Naive B cell (primary cell): ENCODE measurements around the gene TTLL7. TPM values are rescaled to one million over a fixed set of nuclear protein-coding genes. Genes with fewer than 3 reads are reported as not detected.

Experiments
- ATAC-seq, 2 donors: fragments of 150-1000 bp; cut with Tn5 transposase; 2 replicates each; pipeline ENCODE4 v1.10.0; 2021; ENCODE audit warnings: low read depth in 2 of 2, mild to moderate bottlenecking in 2 of 2, moderate library complexity in 2 of 2
- DNase-seq: peaks from one replicate; pipeline ENCODE4 v3.0.0; 2022
- H3K27ac Mint-ChIP-seq, 6 donors: one replicate each; pipeline ENCODE4 v1.8.0; 2020 to 2022; ENCODE audit warnings: mild to moderate bottlenecking in 6 of 6, mixed read lengths in 6 of 6, moderate library complexity in 5 of 6, inconsistent platforms in 2 of 6
- H3K27me3 Mint-ChIP-seq, 3 donors: one replicate each; pipeline ENCODE4 v1.8.0; 2021 to 2022; ENCODE audit warnings: mixed read lengths in 3 of 3, mild to moderate bottlenecking in 1 of 3
- H3K36me3 Mint-ChIP-seq, 2 donors: one replicate each; pipeline ENCODE4 v1.8.0; 2020 to 2022; ENCODE audit warnings: mixed read lengths in 2 of 2, inconsistent platforms in 1 of 2, mild to moderate bottlenecking in 1 of 2
- H3K4me1 Mint-ChIP-seq, 3 donors: one replicate each; pipeline ENCODE4 v1.8.0; 2020 to 2022; ENCODE audit warnings: mixed read lengths in 3 of 3, inconsistent platforms in 1 of 3, mild to moderate bottlenecking in 1 of 3, moderate library complexity in 1 of 3
- H3K4me3 Mint-ChIP-seq, 8 donors: one replicate each; pipeline ENCODE4 v1.8.0; 2020 to 2022; ENCODE audit warnings: mild to moderate bottlenecking in 8 of 8, mixed read lengths in 8 of 8, moderate library complexity in 8 of 8, inconsistent platforms in 2 of 8
- H3K9me3 Mint-ChIP-seq, 7 donors: one replicate each; pipeline ENCODE4 v1.8.0; 2020 to 2022; ENCODE audit warnings: mixed read lengths in 7 of 7, mild to moderate bottlenecking in 5 of 7, inconsistent platforms in 2 of 7, moderate library complexity in 1 of 7
- polyA plus RNA-seq, 6 donors: library from polyadenylated mRNA; unstranded; fragments of 300-500 nt; fragmentation: Illumina TruSeq; gene quantifications; one replicate each; pipeline ENCODE4 v1.2.3, GENCODE V29; 2021; ENCODE audit warnings: low read depth in 6 of 6

Gene TTLL7
- polyA plus RNA-seq, 6 donors from 2014 or later, result not detected

DNA sequence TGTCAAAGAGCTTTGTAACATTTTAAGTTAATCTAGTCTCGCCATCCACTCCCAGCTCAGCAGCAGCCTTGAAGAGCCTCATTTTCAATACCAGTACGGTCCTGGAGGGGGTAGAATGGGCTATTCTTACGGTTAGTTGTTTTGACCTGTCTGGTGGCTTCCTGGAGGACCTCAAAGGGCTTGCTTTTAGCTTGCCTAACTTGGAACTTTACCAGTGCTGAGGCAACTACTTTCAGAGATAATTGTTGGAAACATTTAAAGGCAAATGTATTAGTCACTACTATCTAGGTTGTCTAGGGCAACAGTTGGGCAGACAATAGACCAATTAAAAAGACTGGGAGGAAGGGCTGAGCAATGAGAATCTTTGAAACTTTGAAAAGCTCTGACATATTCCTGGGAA, 56.0 kb downstream of the TTLL7 start:
- no peak for ATAC-seq
- DNase-seq, result no peak
- Mint-ChIP-seq H3K36me3 (peaks cover 12 to 17% of the 10 kb centered on the region in 2 donors), H3K4me3 (no peak overlapping the region), H3K27me3 (peaks cover 0 to 5% (median 0%) of the 10 kb centered on the region in 3 donors), H3K9me3 (peaks cover 4 to 29% (median 11%) of the 10 kb centered on the region in 7 donors), H3K27ac (no peak overlapping the region), H3K4me1 (no peaks in the 10 kb centered on the region)

DNA sequence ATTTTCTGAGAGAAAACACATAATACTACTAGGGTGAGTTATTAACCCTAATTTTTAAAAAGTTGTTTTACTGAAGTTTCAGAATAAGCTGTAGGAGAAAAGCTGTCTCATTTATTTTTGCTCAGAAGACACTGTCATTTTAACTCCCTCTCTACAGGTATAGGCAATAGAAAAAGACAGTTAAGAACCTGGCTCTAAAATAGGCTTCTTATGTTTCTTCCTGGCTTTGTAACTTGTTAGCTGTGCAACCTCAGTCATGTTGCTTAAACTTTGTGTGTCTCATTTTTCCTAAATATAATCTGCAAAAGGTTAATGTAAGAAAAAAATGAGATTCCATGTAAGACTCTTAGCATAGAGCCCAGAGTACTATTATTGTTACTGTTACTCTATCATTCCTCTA, 64.4 kb downstream of the TTLL7 start:
- no peaks in the 10 kb centered on the region for H3K4me1 Mint-ChIP-seq
- peaks cover 0 to 7% (median 0%) of the 10 kb centered on the region in 3 donors for H3K27me3 Mint-ChIP-seq
- no peak overlapping the region for H3K4me3 Mint-ChIP-seq
- no peaks in the 10 kb centered on the region for H3K36me3 Mint-ChIP-seq
- ATAC-seq (no peak), DNase-seq (no peak)
- no peak overlapping the region for H3K27ac Mint-ChIP-seq
- H3K9me3 Mint-ChIP-seq, result no peaks in the 10 kb centered on the region

DNA sequence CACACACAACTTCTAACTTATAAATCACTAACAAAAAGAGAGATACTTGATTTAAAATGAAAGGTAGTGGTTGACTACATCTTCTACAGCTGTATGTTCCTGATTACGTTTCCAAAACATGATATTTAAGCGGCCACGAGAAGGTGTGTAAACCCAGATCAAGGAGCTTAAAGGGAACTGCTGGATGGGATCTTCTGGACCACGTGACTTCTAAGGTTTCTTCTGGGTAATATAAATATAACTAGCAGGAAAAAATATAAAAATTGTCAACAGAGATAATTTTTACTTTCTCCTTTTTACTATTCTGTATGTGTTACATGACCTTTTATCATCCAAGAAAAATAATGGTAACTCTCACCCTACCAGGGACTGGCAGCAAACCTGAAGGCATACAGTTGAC, 66.2 kb downstream of the TTLL7 start:
- Mint-ChIP-seq H3K27me3 (peaks cover 0 to 7% (median 0%) of the 10 kb centered on the region in 3 donors), H3K27ac (no peak overlapping the region), H3K4me1 (no peaks in the 10 kb centered on the region), H3K9me3 (no peaks in the 10 kb centered on the region), H3K4me3 (no peak overlapping the region), H3K36me3 (no peaks in the 10 kb centered on the region)
- DNase-seq, result no peak
- no peak for ATAC-seq

DNA sequence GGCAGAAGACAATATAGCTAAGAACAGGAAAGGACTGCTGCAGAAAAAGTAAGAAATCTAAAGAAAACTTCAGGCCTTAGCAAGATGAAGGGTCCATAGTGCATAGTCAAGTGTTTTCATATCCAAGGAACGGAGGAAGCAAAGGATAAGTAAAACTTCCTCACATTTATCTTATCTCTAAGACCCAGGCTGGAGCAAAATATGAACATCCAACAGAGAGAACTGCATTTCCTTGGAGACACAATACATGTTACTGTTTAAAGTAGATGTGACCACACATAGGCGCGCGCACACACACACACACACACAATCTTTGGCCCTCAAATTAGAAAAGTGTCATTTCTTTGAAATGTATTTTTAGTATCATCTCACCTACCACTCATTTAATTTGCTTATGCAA, 66.7 kb downstream of the TTLL7 start:
- no peaks in the 10 kb centered on the region for H3K9me3 Mint-ChIP-seq
- no peak overlapping the region for H3K27ac Mint-ChIP-seq
- peaks cover 0 to 7% (median 0%) of the 10 kb centered on the region in 3 donors for H3K27me3 Mint-ChIP-seq
- H3K4me3 Mint-ChIP-seq, result no peak overlapping the region
- ATAC-seq (no peak), DNase-seq (no peak)
- H3K4me1 Mint-ChIP-seq, result no peaks in the 10 kb centered on the region
- no peaks in the 10 kb centered on the region for H3K36me3 Mint-ChIP-seq

DNA sequence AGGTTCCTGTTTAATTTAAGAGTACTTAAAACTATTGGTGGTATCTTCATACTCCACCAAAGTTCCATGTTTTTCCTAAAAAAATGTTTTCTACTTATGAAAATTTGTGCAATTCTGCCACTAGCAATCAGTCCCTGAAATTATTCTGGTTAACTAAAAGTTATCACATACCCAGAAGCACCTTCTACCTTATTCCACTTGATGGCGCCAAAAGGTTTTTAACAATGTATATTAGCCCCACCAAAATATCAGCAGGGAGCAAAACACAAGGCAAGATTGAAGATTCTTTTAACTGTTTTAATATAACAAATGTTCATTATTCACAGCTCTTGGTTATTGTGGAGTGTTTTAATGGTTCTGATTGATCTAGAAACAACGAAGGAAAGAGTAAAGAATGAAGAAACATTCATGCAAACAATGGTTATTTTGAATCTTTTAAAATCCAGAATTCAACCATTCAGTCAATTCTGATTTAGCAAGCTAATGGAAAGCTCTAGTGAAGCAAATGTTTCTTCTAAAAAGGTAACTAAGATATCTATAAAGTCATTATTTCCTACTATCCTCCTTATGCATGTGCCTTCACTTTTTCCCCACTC, 67.2 kb downstream of the TTLL7 start:
- H3K27ac Mint-ChIP-seq, result no peak overlapping the region
- H3K27me3 Mint-ChIP-seq, result peaks cover 0 to 7% (median 0%) of the 10 kb centered on the region in 3 donors
- peak; percentile 36 for DNase-seq

DNA sequence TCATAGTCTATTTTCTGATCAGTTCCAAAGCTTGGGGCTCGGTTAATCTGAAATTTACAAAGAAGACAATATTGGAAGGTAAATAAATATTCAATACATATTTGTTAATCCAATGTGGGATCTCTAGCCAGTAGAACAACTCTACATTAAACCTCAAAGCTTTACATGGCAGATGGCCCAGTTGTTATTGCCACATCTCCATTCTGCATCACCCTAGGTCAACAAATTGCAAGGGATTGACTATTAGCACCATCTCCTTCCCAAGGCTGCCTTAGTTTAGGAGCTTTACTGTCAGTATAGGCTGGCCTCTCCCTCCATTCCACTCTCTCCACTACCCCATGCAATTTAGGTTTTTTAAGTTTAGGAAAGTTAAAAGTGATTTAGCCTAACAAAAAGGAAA, 69.7 kb downstream of the TTLL7 start:
- DNase-seq, result no peak
- Mint-ChIP-seq H3K27me3 (peaks cover 0 to 7% (median 0%) of the 10 kb centered on the region in 3 donors), H3K36me3 (no peaks in the 10 kb centered on the region), H3K4me3 (no peak overlapping the region), H3K4me1 (no peaks in the 10 kb centered on the region), H3K9me3 (no peaks in the 10 kb centered on the region), H3K27ac (no peak overlapping the region)
- ATAC-seq, result no peak

More for the DNA sequence above, 67.2 kb downstream of the TTLL7 start:
- ATAC-seq, result peak; percentile 62 to 74
- H3K4me1 Mint-ChIP-seq, result no peaks in the 10 kb centered on the region
- H3K4me3 Mint-ChIP-seq, result no peak overlapping the region
- H3K36me3 Mint-ChIP-seq, result no peaks in the 10 kb centered on the region
- no peaks in the 10 kb centered on the region for H3K9me3 Mint-ChIP-seq

DNA sequence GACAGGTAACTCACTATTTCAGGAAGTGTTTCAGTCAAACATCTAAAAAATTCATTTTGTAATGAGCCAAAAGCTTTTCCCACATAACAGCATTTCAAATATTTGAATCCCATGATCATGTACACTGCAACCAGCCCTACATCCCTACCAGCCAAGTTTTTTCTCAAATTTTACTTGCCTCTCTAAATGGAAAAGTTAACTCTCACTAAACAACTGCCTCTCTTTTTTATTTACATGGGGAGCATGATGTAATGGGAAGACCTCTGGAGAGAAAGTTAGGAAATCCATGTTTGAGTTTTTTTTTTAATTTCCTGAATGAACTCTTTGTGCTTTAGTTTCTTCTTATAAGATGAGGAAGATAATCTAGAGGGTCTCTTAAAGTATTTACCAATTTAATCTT, 70.5 kb downstream of the TTLL7 start:
- Mint-ChIP-seq H3K27me3 (peaks cover 0 to 3% (median 0%) of the 10 kb centered on the region in 3 donors), H3K9me3 (no peaks in the 10 kb centered on the region), H3K36me3 (no peaks in the 10 kb centered on the region), H3K4me3 (no peak overlapping the region), H3K4me1 (no peaks in the 10 kb centered on the region), H3K27ac (peak overlapping the region in 1 of 6 donors; percentile 13)
- no peak for DNase-seq
- no peak for ATAC-seq

DNA sequence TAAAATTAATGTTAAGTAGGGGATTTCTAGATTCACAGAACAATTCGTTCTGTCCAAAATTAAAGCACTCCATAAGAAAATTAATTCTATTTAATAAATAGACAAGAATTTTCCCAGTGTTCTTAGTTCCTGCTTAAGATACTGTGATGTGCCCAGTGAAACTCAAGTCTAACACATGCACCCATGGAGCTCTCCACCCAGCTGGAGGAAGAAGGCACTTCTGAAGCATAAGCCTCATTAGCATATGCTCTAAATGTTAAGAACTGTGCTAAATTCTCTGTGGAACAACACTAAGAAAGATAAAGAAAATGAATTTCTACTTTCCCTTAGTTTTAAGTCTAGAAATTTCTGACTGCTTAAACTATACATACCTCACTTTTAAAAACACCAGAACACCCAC, 71.2 kb downstream of the TTLL7 start:
- peaks cover 0 to 3% (median 0%) of the 10 kb centered on the region in 3 donors for H3K27me3 Mint-ChIP-seq
- no peak overlapping the region for H3K27ac Mint-ChIP-seq
- no peaks in the 10 kb centered on the region for H3K4me1 Mint-ChIP-seq
- DNase-seq (no peak), ATAC-seq (no peak)
- H3K36me3 Mint-ChIP-seq, result no peaks in the 10 kb centered on the region
- no peak overlapping the region for H3K4me3 Mint-ChIP-seq
- H3K9me3 Mint-ChIP-seq, result no peaks in the 10 kb centered on the region

DNA sequence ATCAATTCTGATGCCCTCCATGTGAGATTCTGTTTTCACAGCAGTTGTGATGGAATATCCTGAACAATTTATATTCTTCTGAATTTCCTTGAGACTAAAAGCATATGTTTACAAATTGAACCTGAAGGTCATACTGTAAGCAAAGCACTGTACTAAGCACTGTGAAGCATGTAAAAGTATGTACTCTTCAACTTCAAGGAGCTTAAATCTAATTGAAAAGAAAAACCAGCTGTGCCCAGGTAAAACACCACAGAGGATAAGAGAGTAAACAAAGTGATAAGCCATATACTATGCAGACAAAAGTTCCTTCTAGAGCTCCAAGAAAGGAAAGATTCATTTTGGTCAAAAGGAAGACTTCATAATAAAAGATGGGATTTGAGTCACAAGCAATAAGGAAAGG, 71.9 kb downstream of the TTLL7 start:
- Mint-ChIP-seq H3K9me3 (no peaks in the 10 kb centered on the region), H3K4me1 (no peaks in the 10 kb centered on the region), H3K27me3 (peaks cover 0 to 3% (median 0%) of the 10 kb centered on the region in 3 donors), H3K4me3 (no peak overlapping the region), H3K27ac (no peak overlapping the region), H3K36me3 (no peaks in the 10 kb centered on the region)
- DNase-seq (no peak), ATAC-seq (no peak)

DNA sequence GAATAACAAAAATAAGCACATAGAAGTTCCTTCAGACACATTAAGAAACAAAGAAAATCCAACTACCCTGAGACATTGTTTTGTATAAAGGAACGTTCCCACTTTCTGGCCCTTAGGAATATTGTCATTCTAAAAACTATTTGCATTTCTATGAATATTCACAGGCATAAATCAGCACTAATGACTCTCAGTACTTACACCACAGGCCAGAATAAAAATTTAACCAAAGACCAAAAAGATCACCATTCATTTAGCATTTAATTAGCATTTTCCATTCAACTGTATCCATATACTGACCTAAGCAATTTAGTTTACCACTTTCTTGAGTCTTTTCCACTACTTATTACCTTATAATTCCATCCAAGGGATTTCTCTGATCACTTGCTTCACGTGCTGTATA, 75.4 kb downstream of the TTLL7 start:
- Mint-ChIP-seq H3K36me3 (no peaks in the 10 kb centered on the region), H3K9me3 (no peaks in the 10 kb centered on the region), H3K27ac (no peak overlapping the region), H3K4me1 (no peaks in the 10 kb centered on the region), H3K27me3 (peaks cover 0 to 3% (median 0%) of the 10 kb centered on the region in 3 donors), H3K4me3 (no peak overlapping the region)
- no peak for DNase-seq
- no peak for ATAC-seq

DNA sequence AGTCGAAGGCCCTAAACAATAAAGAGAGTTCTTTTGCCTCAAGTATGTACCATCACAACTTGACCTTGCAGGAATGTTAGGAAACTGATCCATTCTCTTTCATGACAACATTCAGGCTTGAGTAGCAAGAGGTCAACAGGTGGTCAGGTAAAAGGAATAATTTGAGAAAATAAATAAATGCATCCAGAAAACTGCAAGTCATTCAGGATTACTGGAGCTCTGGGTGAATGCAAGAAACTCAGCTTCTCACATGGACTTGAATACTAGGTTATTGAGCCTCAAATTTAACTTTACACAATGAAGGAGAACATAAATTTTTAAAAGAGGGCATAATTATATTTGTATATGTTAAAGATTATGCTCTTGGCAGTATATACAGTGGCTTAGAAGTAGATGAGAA, 76.5 kb downstream of the TTLL7 start:
- H3K36me3 Mint-ChIP-seq, result no peaks in the 10 kb centered on the region
- DNase-seq (no peak), ATAC-seq (no peak)
- H3K4me1 Mint-ChIP-seq, result no peaks in the 10 kb centered on the region
- no peak overlapping the region for H3K27ac Mint-ChIP-seq
- no peak overlapping the region for H3K4me3 Mint-ChIP-seq
- no peaks in the 10 kb centered on the region for H3K9me3 Mint-ChIP-seq
- H3K27me3 Mint-ChIP-seq, result peaks cover 0 to 3% (median 0%) of the 10 kb centered on the region in 3 donors

DNA sequence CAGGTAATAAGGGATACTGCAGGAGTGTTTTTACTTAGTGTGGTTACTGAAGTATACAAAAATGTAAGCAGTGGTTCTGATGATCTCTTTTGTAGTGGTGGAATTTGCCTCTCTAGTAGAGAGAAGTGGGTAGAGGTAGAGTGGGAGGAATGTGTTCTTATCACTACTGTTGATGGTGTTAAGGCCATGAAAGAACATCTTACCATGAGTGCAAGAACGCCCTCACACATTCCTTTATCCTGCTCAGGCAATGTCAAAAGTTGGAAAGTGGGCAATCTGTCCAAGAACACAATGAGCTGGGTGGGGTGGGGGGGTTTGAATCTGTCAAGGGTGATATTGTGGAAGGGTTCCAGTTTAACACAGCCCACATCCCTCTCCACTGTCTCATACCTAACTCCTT, 78.6 kb downstream of the TTLL7 start:
- Mint-ChIP-seq H3K9me3 (no peaks in the 10 kb centered on the region), H3K27me3 (peaks cover 0 to 3% (median 0%) of the 10 kb centered on the region in 3 donors), H3K4me3 (no peak overlapping the region), H3K36me3 (no peaks in the 10 kb centered on the region), H3K27ac (no peak overlapping the region), H3K4me1 (no peaks in the 10 kb centered on the region)
- ATAC-seq (no peak), DNase-seq (no peak)

DNA sequence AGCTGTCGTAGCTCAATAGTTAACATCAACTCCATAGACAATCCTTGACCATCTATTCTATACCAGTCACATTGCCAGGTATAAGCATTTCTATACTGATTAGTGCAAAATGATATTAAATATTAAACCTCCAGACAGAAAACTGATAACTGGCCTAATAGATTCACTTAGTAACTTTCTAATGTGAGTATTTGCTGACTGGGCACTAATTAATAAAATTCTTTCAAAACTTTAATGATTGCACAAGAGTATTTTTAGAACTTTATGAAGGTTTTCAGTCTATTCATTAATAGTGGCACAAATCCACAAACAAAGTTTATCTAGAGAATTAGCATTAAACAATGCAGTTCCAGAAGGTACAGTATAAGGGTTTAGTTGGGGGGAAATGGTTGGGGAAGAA, 79.1 kb downstream of the TTLL7 start:
- no peak overlapping the region for H3K4me3 Mint-ChIP-seq
- peaks cover 2 to 3% (median 3%) of the 10 kb centered on the region in 3 donors for H3K27me3 Mint-ChIP-seq
- no peaks in the 10 kb centered on the region for H3K4me1 Mint-ChIP-seq
- DNase-seq (no peak), ATAC-seq (no peak)
- no peak overlapping the region for H3K27ac Mint-ChIP-seq
- peaks cover 0 to 2% (median 0%) of the 10 kb centered on the region in 7 donors for H3K9me3 Mint-ChIP-seq
- H3K36me3 Mint-ChIP-seq, result no peaks in the 10 kb centered on the region

DNA sequence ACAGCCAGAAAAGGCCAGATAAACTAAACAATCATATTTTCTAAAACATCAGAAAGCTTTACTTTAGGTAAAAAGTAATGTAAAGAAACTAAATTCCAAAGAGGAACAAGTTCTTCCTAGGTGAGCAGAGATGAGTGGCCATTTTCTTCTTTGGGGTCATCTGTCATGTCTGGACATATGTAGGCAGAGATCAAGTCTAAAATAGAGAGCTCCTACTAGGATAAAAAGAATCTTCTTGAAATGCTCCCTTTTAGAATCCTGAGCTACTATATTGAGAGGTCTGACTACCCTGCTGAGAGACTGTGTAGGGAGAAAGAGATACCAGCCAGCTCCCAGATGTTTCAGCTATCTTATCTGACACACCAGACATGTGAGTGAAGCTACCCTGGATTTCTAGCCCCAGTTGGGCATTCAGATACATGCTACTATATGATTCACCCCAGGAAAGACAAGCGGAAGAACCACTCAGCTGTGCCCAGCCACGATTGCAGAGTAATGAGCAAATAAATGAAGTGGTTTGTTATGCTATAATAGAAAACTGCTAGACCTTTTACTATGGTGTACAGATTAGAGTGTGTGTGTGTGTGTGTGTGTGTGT, 80.1 kb downstream of the TTLL7 start:
- DNase-seq (no peak), ATAC-seq (no peak)
- peaks cover 0 to 6% (median 0%) of the 10 kb centered on the region in 7 donors for H3K9me3 Mint-ChIP-seq
- no peaks in the 10 kb centered on the region for H3K36me3 Mint-ChIP-seq
- no peaks in the 10 kb centered on the region for H3K4me1 Mint-ChIP-seq
- no peak overlapping the region for H3K27ac Mint-ChIP-seq
- peaks cover 7 to 13% (median 11%) of the 10 kb centered on the region in 3 donors for H3K27me3 Mint-ChIP-seq
- no peak overlapping the region for H3K4me3 Mint-ChIP-seq
